NK-92 (cell line): ENCODE data around the gene CSNK1G3.
"Not testable (repeated sequence)": the region's sequence is repeated elsewhere in the genome, so short reads cannot be mapped to it uniquely, and the experiment has no call there.

Source experiments
- DNase-seq: peaks from one replicate; lab custom pipeline; 2025; ENCODE audit not compliant: unreplicated experiment; lab: John Stamatoyannopoulos, UW

Gene CSNK1G3

DNA sequence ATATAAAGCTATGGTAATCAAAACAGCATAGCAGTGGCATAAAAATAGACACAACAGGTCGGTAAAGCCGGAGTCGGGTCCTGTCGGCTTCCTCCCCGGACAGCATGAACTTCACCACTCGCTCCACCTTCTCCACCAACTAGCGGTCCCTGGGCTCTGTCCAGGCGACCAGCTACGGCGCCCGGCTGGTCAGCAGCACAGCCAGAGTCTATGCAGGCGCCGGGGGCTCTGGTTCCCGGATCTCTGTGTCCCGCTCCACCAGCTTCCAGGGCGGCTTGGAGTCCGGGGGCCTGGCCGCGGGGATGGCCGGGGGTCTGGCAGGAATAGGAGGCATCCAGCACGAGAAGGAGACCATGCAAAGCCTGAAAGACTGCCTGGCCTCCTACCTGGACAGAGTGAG lies 124.0 kb downstream of the CSNK1G3 start:
- no peak for DNase-seq

DNA sequence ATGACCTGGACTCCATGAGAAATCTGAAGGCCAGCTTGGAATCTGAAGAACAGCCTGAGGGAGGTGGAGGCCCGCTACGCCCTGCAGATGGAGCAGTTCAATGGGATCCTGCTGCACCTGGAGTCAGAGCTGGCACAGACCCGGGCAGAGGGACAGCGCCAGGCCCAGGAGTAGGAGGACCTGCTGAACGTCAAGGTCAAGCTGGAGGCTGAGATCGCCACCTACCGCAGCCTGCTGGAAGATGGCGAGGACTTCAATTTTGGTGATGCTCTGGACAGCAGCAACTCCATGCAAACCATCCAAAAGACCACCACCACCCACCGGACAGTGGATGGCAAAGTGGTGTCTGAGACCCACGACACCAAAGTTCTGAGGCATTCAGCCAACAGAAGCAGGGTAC lies 125.1 kb downstream of the CSNK1G3 start:
- DNase-seq, result not testable (repeated sequence)

DNA sequence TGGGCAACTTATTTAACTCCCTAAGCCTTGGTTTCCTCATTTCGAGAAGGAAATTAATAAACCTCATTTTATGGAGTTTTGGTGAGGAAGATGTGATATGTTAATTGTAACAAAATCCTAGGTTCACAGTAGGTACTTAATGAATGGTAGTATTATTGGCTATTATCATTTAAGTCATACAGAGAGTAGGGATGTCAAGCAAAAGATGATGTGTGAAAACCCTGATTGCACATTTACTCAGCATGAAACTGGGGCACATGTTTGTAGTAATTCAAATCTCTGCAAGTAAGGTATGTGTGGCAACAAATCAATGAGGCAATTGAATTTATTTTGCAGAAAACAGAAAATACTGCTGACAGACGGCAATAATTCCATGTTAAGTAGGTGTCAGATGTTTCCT lies 127.3 kb downstream of the CSNK1G3 start:
- no peak for DNase-seq

DNA sequence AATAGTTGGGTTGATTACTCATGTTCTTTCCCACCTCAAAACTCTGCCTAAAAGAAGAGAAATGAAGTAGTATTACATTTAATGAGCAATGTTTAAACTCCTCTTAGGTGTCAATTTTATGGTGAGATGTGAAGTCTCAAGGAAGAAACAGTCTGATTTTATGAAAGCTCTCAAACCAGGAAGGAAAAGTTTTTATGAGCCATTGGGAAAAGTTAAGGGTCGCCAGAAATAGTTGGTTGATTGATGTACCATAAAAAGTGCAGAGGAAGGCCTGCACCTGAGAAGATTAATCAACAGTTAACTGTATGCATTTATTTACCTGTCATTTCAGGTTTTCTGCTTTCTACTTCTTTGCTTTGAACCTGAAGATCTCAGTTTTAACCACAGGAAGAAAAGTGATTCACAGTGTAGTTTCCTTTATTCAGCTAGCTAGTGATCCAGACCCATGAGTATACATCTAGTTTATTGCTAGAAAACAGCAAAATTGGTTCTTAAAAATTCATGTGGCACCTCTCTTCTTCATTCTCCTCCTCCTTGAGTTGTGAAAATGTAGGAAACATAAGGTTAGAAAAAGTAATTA lies 133.1 kb downstream of the CSNK1G3 start:
- no peak for DNase-seq

DNA sequence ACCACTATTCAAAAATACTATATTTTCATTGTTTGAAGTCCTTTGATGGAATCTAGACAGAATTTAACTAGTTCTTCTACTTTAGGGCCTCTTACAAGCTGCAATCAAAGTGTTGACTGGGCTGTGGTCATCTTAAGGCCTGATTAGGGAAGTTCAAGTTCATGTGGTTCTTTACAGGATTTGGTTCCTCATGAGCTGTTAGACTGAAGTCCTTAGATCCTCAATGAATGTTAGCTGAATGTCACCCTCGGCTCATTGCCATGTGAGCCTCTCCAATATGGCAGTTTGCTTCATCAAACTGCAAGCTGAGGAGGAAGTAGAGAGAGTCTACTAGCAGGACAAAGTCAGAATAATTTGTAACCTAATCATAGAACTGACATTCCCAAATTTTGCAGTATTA lies 135.1 kb downstream of the CSNK1G3 start:
- DNase-seq, result no peak

DNA sequence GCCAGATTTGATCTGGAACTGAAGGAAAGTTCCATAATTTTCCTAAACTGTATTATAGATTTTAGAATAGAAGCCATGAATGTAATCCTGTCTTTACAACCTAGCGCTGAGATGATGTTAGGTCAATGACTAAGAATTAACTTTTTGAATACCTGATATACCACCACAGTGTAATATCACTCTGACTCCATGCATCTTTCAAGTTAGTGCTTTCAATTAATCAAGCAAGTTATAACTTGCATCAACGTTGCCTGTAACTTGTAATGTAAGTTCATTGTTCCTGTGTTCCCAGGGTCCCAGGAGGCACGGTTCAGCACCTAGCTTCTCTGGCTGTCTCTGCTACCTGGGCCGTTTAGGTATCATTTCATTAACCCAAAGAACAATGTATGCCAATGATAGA lies 139.3 kb downstream of the CSNK1G3 start:
- no peak for DNase-seq

DNA sequence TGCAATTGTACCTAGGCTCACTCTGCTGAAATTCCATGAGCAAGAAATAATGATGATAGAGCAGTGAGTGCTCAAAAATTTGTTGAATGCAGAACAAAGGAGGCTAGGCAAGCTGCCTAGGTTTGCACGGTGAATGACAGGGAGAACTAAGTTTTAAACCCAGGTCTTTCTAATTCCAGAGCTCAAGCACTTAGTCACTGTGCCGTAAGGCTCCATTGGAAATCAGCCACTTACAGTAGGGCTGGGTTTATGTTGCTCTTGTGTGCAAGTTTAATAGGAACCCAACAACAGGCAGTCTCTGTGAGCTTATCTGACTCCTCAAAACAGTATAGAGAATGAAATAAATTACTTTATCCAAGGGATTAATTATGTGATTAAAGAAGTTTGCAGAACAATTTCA lies 147.0 kb downstream of the CSNK1G3 start:
- no peak for DNase-seq

DNA sequence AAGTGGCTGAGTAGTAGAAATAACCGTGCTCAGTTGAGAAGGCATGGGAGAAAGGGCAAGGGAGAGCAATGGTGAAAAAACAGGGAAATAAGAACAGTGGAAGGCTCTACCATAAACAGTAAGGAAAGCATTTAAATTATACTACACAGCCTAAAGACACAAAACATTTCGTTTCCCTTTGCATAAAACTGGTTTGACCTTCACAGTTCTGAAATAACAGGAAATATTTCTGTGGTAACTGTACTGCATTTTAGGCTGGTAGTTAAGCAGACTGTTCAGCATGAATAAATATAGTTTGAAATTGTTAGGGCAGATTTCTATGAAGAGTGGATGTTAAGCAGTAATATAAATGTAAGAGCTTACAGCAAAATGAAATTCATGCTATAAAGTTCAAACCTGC lies 147.5 kb downstream of the CSNK1G3 start:
- DNase-seq, result no peak

DNA sequence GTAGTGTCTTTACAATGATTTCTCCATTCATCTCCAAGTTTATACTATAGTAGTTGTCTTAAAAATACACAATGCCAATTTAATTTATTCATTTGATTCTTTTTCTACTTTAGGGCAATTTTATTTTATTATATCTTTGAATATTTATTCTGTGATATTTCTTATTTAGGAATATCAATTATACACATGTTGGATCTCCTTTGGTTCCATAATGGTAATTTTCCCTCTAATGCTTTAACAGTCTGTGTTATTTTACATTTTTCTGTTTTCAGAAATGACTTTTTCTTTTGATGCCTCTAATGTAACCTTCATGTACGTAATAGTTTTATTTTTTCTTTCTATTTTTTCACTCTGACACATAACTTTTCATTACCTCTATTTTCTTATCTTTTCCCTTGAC lies 153.0 kb downstream of the CSNK1G3 start:
- DNase-seq, result no peak

DNA sequence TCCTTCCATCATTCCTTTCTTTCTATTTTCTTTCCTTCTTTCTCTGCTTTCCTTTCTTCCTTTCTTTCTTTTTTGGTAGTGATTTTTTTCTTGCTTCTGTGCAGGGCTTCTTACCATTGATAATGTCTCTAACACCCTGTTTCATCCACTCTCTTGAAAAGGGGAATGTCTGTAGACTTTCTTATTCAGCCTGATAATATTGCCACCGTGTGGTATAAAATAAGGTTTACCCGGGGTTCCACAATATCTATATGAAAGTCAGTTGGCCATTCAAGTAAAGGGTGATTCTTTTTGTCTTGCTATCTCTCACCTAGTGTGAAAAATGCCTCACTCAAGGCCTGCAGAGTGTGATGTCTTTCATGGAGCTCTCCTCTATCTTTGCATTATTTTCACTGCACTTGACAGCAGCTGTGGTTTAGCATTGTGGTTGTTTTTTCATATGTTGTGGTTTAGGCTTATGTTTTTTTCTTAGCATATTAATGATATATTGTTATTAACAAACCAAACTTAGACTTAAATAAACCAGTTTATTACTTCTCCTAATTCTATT lies 153.9 kb downstream of the CSNK1G3 start:
- DNase-seq, result no peak
